Natural killer cell (primary cell): ENCODE data around the gene SLC25A6. TPM values are rescaled to one million over a fixed set of nuclear protein-coding genes. Genes with fewer than 3 reads are reported as not detected.

Source experiments
- ATAC-seq, 3 donors: fragments of 150-1000 bp in 2 of 3; fragments of 200-7000 bp in 1 of 3; cut with Tn5 transposase; 1 replicate in 1 of 3; 2 replicates in 2 of 3; pipeline ENCODE4 v1.10.0; 2021; ENCODE audit warnings: mild to moderate bottlenecking in 2 of 3, moderate library complexity in 2 of 3
- DNase-seq, 2 donors: peaks; one replicate each; pipeline versions ENCODE4 v3.0.0 to v3.0.0-alpha.2; 2013 to 2021; ENCODE audit warnings: mixed read lengths in 1 of 2
- H3K27ac ChIP-seq: one replicate; pipeline ENCODE4 v1.5.1; 2013; ENCODE audit warnings: mild to moderate bottlenecking, low read length
- H3K27me3 ChIP-seq: one replicate; pipeline ENCODE4 v1.6.1; 2013; ENCODE audit warnings: low read length; ENCODE audit not compliant: control insufficient read depth, insufficient read depth
- H3K36me3 ChIP-seq: one replicate; pipeline ENCODE4 v1.6.1; 2013; ENCODE audit warnings: low read length; ENCODE audit not compliant: control insufficient read depth, insufficient read depth
- H3K4me1 ChIP-seq: one replicate; pipeline ENCODE4 v1.6.1; 2013; ENCODE audit warnings: low read length; ENCODE audit not compliant: control insufficient read depth, insufficient read depth
- H3K4me3 ChIP-seq: one replicate; pipeline ENCODE4 v1.5.1; 2013; ENCODE audit warnings: low read length
- H3K9me3 ChIP-seq: one replicate; pipeline ENCODE4 v1.6.1; 2013; ENCODE audit warnings: low read length; ENCODE audit not compliant: control insufficient read depth, insufficient read depth
- H3K27ac Mint-ChIP-seq, 2 donors: one replicate each; pipeline ENCODE4 v1.8.0; 2022; ENCODE audit warnings: mild to moderate bottlenecking in 2 of 2, mixed read lengths in 2 of 2, moderate library complexity in 1 of 2
- H3K27me3 Mint-ChIP-seq, 2 donors: one replicate each; pipeline ENCODE4 v1.8.0; 2022; ENCODE audit warnings: low read depth in 2 of 2, mixed read lengths in 2 of 2
- H3K36me3 Mint-ChIP-seq: one replicate; pipeline ENCODE4 v1.8.0; 2022; ENCODE audit warnings: mixed read lengths
- H3K4me1 Mint-ChIP-seq, 2 donors: one replicate each; pipeline ENCODE4 v1.8.0; 2022; ENCODE audit warnings: mixed read lengths in 2 of 2
- H3K4me3 Mint-ChIP-seq: one replicate; pipeline ENCODE4 v1.8.0; 2022; ENCODE audit warnings: mild to moderate bottlenecking, moderate library complexity, mixed read lengths
- H3K9me3 Mint-ChIP-seq, 2 donors: one replicate each; pipeline ENCODE4 v1.8.0; 2022; ENCODE audit warnings: mixed read lengths in 2 of 2
- WGBS: methylation state at CpG from one replicate; pipeline ENCODE4 v1.1.7; 2013; ENCODE audit warnings: missing lambda C conversion rate; ENCODE audit not compliant: insufficient coverage; 5-methylcytosine and 5-hydroxymethylcytosine counted together
- intact Hi-C: fragments of 100-400 bp; cut with micrococcal nuclease; formaldehyde crosslinking; loops from one replicate; pipeline ENCODE4 v1.14.2; 2022
- total RNA-seq, 4 donors: library from RNA; stranded (reverse); fragments of 120-200 nt in 1 of 4; gene quantifications; one replicate each; pipeline versions ENCODE4 v1.2.3 to v1.2.4, GENCODE V29; 2013 to 2022
- TF ChIP-seq, protein P1 (sequence below): fragments of 200-600 bp; IDR thresholded peaks from one replicate; pipeline ENCODE4 v1.8.0; 2022; ENCODE audit warnings: antibody characterized with exemption

The SLC25A6 gene
- total RNA-seq, 3 donors from 2014 or later (not counting 1 experiment from before 2014, with no cell fraction given): 157 to 197 (median 178) TPM

DNA sequence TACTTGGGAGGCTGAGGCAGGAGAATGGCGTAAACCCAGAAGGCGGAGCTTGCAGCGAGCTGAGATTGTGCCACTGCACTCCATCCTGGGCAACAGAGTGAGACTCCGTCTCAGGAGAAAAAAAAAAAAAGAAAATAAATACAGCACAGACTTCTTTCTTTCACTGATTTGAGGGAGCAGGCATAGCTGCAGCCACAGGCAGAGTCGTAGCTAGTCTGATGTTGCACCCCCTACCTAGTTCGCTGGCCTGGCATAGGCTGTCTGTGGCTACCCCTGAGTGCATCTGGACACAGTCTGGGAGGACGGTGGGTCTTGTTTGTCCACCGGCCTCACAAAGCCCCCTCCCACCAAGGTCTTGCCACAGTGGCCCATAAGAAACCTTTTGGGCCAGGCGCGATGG is 33.9 kb downstream of the SLC25A6 start:
- Mint-ChIP-seq H3K4me1 (peaks cover 0 to 7% of the 10 kb centered on the region in 2 donors), H3K27ac (no peak overlapping the region), H3K9me3 (peaks cover 0 to 7% of the 10 kb centered on the region in 2 donors), H3K4me3 (no peak overlapping the region), H3K36me3 (no peaks in the 10 kb centered on the region), H3K27me3 (no peaks in the 10 kb centered on the region)
- H3K27ac ChIP-seq: no peak overlapping the region
- TF ChIP-seq, protein P1, sequence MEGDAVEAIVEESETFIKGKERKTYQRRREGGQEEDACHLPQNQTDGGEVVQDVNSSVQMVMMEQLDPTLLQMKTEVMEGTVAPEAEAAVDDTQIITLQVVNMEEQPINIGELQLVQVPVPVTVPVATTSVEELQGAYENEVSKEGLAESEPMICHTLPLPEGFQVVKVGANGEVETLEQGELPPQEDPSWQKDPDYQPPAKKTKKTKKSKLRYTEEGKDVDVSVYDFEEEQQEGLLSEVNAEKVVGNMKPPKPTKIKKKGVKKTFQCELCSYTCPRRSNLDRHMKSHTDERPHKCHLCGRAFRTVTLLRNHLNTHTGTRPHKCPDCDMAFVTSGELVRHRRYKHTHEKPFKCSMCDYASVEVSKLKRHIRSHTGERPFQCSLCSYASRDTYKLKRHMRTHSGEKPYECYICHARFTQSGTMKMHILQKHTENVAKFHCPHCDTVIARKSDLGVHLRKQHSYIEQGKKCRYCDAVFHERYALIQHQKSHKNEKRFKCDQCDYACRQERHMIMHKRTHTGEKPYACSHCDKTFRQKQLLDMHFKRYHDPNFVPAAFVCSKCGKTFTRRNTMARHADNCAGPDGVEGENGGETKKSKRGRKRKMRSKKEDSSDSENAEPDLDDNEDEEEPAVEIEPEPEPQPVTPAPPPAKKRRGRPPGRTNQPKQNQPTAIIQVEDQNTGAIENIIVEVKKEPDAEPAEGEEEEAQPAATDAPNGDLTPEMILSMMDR: no peak
- peaks cover 3% of the 10 kb centered on the region for H3K4me1 ChIP-seq
- intact Hi-C loops: no loop called here
- H3K36me3 ChIP-seq: peaks cover 3% of the 10 kb centered on the region
- peaks cover 5% of the 10 kb centered on the region for H3K9me3 ChIP-seq
- ATAC-seq (no peak), DNase-seq (no peak)
- H3K4me3 ChIP-seq: no peak overlapping the region
- WGBS: 98% methylated on average over 9 of the region's 10 CpGs
- no peaks in the 10 kb centered on the region for H3K27me3 ChIP-seq

- 52% methylated on average over 11 of the region's 11 CpGs for WGBS
- TF ChIP-seq, protein P1: no peak
- peak overlapping the region in 1 of 2 donors; percentile 61 for H3K27ac Mint-ChIP-seq
- Histone ChIP-seq H3K4me1 (peaks cover 3% of the 10 kb centered on the region), H3K36me3 (peaks cover 3% of the 10 kb centered on the region), H3K27ac (no peak overlapping the region), H3K27me3 (no peaks in the 10 kb centered on the region), H3K4me3 (no peak overlapping the region), H3K9me3 (peaks cover 5% of the 10 kb centered on the region)
- H3K27me3 Mint-ChIP-seq: no peaks in the 10 kb centered on the region
- H3K4me1 Mint-ChIP-seq: peaks cover 0 to 7% of the 10 kb centered on the region in 2 donors
- ATAC-seq: peak in 1 of 3 donors; percentile 38
- H3K4me3 Mint-ChIP-seq: no peak overlapping the region
- H3K9me3 Mint-ChIP-seq: peaks cover 0 to 7% of the 10 kb centered on the region in 2 donors
- intact Hi-C loops: no loop called here
- H3K36me3 Mint-ChIP-seq: no peaks in the 10 kb centered on the region
- DNase-seq: no peak
These were observed 36.5 kb downstream of the SLC25A6 start for GRCh38 chrX:1355131-1356046.

- Histone ChIP-seq H3K9me3 (peaks cover 5% of the 10 kb centered on the region), H3K27me3 (no peaks in the 10 kb centered on the region), H3K36me3 (peaks cover 3% of the 10 kb centered on the region), H3K4me3 (no peak overlapping the region), H3K27ac (no peak overlapping the region), H3K4me1 (peaks cover 3% of the 10 kb centered on the region)
- intact Hi-C loops: no loop called here
- Mint-ChIP-seq H3K27ac (peak overlapping the region in 1 of 2 donors; percentile 3), H3K4me3 (no peak overlapping the region), H3K4me1 (peaks cover 0 to 7% of the 10 kb centered on the region in 2 donors), H3K36me3 (no peaks in the 10 kb centered on the region), H3K27me3 (no peaks in the 10 kb centered on the region), H3K9me3 (peaks cover 0 to 2% of the 10 kb centered on the region in 2 donors)
- DNase-seq (no peak), ATAC-seq (no peak)
- WGBS: 94% methylated on average over 11 of the region's 11 CpGs
- TF ChIP-seq, protein P1: no peak
These were observed 37.6 kb downstream of the SLC25A6 start for GRCh38 chrX:1354036-1355019.
